Activated CD4-positive, alpha-beta T cell treated with anti-CD3 and anti-CD28 coated beads, Interleukin-2, amount 10 ng/mL, durations not matched to agents 24 days and 14 days (primary cell): Measurements from ENCODE around the gene STIL. TPM values are rescaled to one million over a fixed set of nuclear protein-coding genes. Genes with fewer than 3 reads are reported as not detected.
A peak's percentile ranks its signal among the peaks of the same experiment; 100 is the strongest.
"Not testable (repeated sequence)": the region's sequence is repeated elsewhere in the genome, so short reads cannot be mapped to it uniquely, and the experiment has no call there.

ENCODE experiments used
- DNase-seq: peaks from one replicate; pipeline ENCODE4 v3.0.0; 2022
- H3K27ac Mint-ChIP-seq: one replicate; pipeline ENCODE4 v1.8.0; 2022; ENCODE audit warnings: mild to moderate bottlenecking, mixed read lengths
- H3K27me3 Mint-ChIP-seq: one replicate; pipeline ENCODE4 v1.8.0; 2022; ENCODE audit warnings: mixed read lengths
- H3K36me3 Mint-ChIP-seq: one replicate; pipeline ENCODE4 v1.8.0; 2022; ENCODE audit warnings: low read depth, mild to moderate bottlenecking, mixed read lengths
- H3K4me1 Mint-ChIP-seq: one replicate; pipeline ENCODE4 v1.8.0; 2021; ENCODE audit warnings: mixed read lengths
- H3K4me3 Mint-ChIP-seq: one replicate; pipeline ENCODE4 v1.8.0; 2022; ENCODE audit warnings: mild to moderate bottlenecking, moderate library complexity, mixed read lengths
- H3K9me3 Mint-ChIP-seq: one replicate; pipeline ENCODE4 v1.8.0; 2021; ENCODE audit warnings: mixed read lengths
- intact Hi-C: fragments of 100-400 bp; cut with micrococcal nuclease; formaldehyde crosslinking; loops from one replicate; pipeline ENCODE4 v1.15.1; 2023
- total RNA-seq: library from RNA; stranded (reverse); gene quantifications from 2 replicates; pipeline ENCODE4 v1.2.3, GENCODE V29; 2022

STIL gene
- 25.1 and 28.0 TPM in 2 replicates for total RNA-seq

GRCh38 chr1:47313915-47314664 is at the start of gene STIL:
TSS of gene STIL (minus strand) at chr1:47314147. CDS start at chr1:47310319, 3,828 bp downstream.
- peak within 1 kb of the TSS; percentile 91 for H3K4me3 Mint-ChIP-seq
- peaks cover 21% of the 10 kb centered on the region for H3K4me1 Mint-ChIP-seq
- intact Hi-C loops, result loop anchor here (1.0 to 5.0 kb wide), 4 partner anchors 20 to 597 kb away; partner anchors contain the start of gene EFCAB14

GRCh38 chr1:47362828-47363227 is 48.9 kb upstream of the STIL start:
- H3K4me3 Mint-ChIP-seq, result no peak overlapping the region
- no peaks in the 10 kb centered on the region for H3K9me3 Mint-ChIP-seq
- peaks cover 3% of the 10 kb centered on the region for H3K4me1 Mint-ChIP-seq
- H3K36me3 Mint-ChIP-seq, result no peaks in the 10 kb centered on the region
- intact Hi-C loops, result no loop called here
- no peak for DNase-seq
- H3K27me3 Mint-ChIP-seq, result no peaks in the 10 kb centered on the region
- no peak overlapping the region for H3K27ac Mint-ChIP-seq

More at GRCh38 chr1:47313915-47314664, at the start of gene STIL:
- no peaks in the 10 kb centered on the region for H3K9me3 Mint-ChIP-seq
- H3K36me3 Mint-ChIP-seq, result peaks cover 12% of the 10 kb centered on the region
- no peaks in the 10 kb centered on the region for H3K27me3 Mint-ChIP-seq
- peak; percentile 99 for DNase-seq
- peak within 1 kb of the TSS; percentile 86 for H3K27ac Mint-ChIP-seq

DNA sequence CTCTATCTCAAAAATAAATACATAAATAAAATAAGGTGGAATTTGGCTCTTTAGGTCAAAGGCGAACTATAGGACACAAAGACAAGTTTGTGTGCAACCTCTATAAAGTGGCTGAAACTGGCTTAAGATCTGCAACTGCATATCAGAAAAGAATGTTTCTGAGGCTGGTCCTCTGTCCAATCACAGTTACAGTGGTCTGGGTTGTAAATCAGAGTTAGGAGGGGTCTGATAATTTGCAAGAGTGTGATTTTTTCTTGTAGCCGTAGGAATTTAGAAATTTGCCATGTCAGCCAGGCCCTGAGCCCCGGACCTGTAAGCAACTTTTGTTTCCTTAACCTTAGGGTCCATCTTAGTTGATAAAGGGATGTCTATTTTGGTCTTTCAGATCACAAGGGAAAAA is 47.4 kb upstream of the STIL start:
- no peaks in the 10 kb centered on the region for H3K36me3 Mint-ChIP-seq
- no peak overlapping the region for H3K4me3 Mint-ChIP-seq
- no peaks in the 10 kb centered on the region for H3K27me3 Mint-ChIP-seq
- no peak overlapping the region for H3K27ac Mint-ChIP-seq
- H3K9me3 Mint-ChIP-seq, result no peaks in the 10 kb centered on the region
- intact Hi-C loops, result no loop called here
- no peak for DNase-seq
- peaks cover 3% of the 10 kb centered on the region for H3K4me1 Mint-ChIP-seq

DNA sequence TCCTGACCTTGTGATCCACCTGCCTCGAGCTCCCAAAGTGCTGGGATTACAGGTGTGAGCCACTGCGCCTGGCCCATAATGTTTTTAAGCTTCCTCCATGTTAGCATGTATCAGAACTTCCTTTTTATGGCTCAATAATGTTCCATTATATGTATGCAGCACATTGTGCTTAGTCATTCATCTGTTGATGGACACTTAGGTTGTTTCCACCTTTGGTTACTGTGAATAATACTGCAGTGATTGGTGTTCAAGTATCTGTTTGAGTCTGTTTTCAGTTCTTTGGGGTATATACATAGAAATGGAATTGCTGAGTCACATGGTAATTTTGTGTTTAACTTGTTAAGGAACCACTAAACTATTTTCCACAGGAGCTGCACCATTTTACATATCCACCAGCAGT is 37.4 kb upstream of the STIL start:
- intact Hi-C loops, result loop anchor here (1.0 to 2.0 kb wide), 3 partner anchors 17 to 63 kb away; partner anchors contain the start of gene STIL
- no peak for DNase-seq
- peak overlapping the region; percentile 88 for H3K27ac Mint-ChIP-seq
- H3K4me3 Mint-ChIP-seq, result peak overlapping the region; percentile 3
- H3K27me3 Mint-ChIP-seq, result no peaks in the 10 kb centered on the region
- H3K36me3 Mint-ChIP-seq, result peaks cover 24% of the 10 kb centered on the region
- H3K4me1 Mint-ChIP-seq, result peaks cover 14% of the 10 kb centered on the region
- peaks cover 3% of the 10 kb centered on the region for H3K9me3 Mint-ChIP-seq

DNA sequence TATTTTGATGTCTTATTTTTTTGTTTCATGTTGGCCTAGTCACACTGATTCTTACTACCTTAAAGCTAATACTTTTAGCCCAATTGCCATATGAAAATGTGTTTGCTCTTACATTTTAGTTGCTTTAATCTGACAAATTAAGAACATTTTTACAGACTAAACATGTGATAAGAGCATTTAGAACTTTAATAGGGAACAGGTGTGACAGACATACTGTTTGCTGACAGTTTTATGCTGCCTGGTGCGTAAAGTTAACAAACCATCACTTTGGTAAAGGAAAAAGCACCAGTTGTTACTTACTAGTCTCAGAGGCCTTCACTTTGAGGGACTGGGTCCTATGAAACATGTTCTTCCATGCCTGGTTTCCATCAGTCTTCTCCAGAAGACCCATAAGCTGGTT is 34.3 kb upstream of the STIL start:
- H3K9me3 Mint-ChIP-seq, result peaks cover 3% of the 10 kb centered on the region
- DNase-seq, result no peak
- peaks cover 30% of the 10 kb centered on the region for H3K36me3 Mint-ChIP-seq
- no peak overlapping the region for H3K27ac Mint-ChIP-seq
- H3K27me3 Mint-ChIP-seq, result no peaks in the 10 kb centered on the region
- no peak overlapping the region for H3K4me3 Mint-ChIP-seq
- intact Hi-C loops, result no loop called here
- H3K4me1 Mint-ChIP-seq, result peaks cover 12% of the 10 kb centered on the region

DNA sequence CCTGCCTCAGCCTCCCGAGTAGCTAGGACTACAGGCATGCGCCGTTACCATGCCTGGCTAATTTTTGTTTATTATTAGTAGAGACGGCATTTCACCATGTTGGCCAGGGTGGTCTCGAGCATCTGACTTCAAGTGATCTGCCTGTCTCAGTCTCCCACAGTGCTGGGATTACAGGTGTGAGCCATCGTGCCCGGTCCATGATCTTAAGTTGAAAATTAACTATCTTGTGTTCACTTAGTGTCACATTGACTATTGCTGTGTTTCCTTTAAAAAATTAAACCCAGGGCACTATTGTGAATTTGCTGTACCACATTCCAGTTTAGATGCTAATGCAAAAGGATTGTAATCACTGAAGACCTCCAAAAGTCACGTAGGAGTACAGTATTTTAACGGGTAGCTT is 33.8 kb upstream of the STIL start:
- H3K4me3 Mint-ChIP-seq, result no peak overlapping the region
- intact Hi-C loops, result no loop called here
- peaks cover 12% of the 10 kb centered on the region for H3K4me1 Mint-ChIP-seq
- H3K9me3 Mint-ChIP-seq, result peaks cover 3% of the 10 kb centered on the region
- H3K36me3 Mint-ChIP-seq, result peaks cover 30% of the 10 kb centered on the region
- H3K27ac Mint-ChIP-seq, result no peak overlapping the region
- H3K27me3 Mint-ChIP-seq, result no peaks in the 10 kb centered on the region
- DNase-seq, result no peak

- H3K4me3 Mint-ChIP-seq, intact Hi-C loops, H3K27me3 Mint-ChIP-seq, H3K9me3 Mint-ChIP-seq, DNase-seq: not testable (repeated sequence)
- Mint-ChIP-seq H3K36me3 (peaks cover 30% of the 10 kb centered on the region), H3K27ac (peak overlapping the region; percentile 78), H3K4me1 (peaks cover 12% of the 10 kb centered on the region)
Observed at GRCh38 chr1:47346979-47347378, 33.0 kb upstream of the STIL start.

- Mint-ChIP-seq H3K27ac (no peak overlapping the region), H3K9me3 (no peaks in the 10 kb centered on the region), H3K36me3 (peaks cover 14% of the 10 kb centered on the region), H3K4me1 (peaks cover 16% of the 10 kb centered on the region), H3K27me3 (no peaks in the 10 kb centered on the region), H3K4me3 (no peak overlapping the region)
- intact Hi-C loops, result no loop called here
- no peak for DNase-seq
Observed at GRCh38 chr1:47340227-47340626, 26.3 kb upstream of the STIL start.

DNA sequence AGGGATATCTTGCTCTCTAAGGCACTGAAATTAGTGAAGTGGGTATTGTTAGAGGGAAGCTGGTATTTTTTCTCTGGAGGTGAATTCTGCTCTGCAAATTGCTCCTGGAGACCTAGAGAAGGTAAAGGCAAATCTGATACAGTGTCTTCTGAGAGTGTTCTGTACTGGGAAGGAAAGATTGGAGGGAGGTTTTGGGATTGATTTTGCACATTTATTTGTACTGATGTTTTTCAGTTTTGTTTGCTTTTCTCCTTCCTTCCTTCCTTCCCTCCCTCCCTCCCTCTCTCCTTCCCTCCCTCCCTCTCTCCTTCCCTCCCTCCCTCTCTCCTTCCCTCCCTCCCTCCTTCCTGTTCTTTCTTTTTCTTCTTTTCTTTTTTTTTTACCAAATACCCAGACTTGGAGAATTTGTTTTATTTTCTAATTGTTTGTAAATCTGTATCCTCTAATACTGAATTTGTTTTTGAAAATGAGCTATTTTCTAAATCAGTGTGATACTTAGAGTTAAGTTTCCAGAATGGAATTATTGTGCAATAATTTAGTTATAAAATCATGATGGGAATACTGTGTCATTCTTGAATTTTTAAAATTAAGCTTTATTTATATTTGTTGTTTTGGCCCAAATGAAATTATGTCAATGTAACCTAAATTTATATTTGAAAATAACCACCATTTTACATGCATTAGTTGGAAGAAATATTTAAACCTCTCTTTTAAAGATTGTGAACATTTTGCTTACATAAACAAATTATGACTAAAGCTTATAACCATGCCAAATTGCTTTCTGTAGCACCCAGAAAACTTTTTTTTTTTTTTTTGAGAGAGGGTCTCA is 24.5 kb upstream of the STIL start:
- H3K4me1 Mint-ChIP-seq, result peaks cover 21% of the 10 kb centered on the region
- no peak overlapping the region for H3K27ac Mint-ChIP-seq
- intact Hi-C loops, result no loop called here
- no peaks in the 10 kb centered on the region for H3K27me3 Mint-ChIP-seq
- H3K36me3 Mint-ChIP-seq, result peaks cover 11% of the 10 kb centered on the region
- H3K4me3 Mint-ChIP-seq, result no peak overlapping the region
- H3K9me3 Mint-ChIP-seq, result no peaks in the 10 kb centered on the region
- no peak for DNase-seq

DNA sequence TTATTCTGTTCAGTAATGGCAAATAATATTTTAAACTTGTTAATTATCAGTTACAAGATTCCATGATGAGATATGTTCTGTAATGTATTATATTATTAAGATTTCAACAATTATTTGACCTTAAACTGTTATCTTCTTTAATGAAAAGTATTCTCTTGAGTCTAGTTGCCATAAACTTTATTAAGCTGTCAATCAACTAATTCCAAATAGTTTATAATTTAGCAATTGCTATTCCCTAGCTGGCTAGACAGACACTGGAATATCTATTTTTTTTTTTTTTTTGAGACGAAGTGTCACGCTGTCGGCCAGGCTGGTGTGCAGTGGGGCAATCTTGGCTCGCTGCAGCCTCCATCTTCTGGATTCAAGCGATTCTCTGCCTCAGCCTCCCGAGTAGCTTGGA is 23.4 kb upstream of the STIL start:
- no peaks in the 10 kb centered on the region for H3K9me3 Mint-ChIP-seq
- DNase-seq, result no peak
- H3K4me3 Mint-ChIP-seq, result no peak overlapping the region
- intact Hi-C loops, result no loop called here
- no peak overlapping the region for H3K27ac Mint-ChIP-seq
- H3K36me3 Mint-ChIP-seq, result peaks cover 9% of the 10 kb centered on the region
- peaks cover 21% of the 10 kb centered on the region for H3K4me1 Mint-ChIP-seq
- H3K27me3 Mint-ChIP-seq, result no peaks in the 10 kb centered on the region

GRCh38 chr1:47334765-47335435 is 21.0 kb upstream of the STIL start:
- DNase-seq, result no peak
- H3K27me3 Mint-ChIP-seq, result no peaks in the 10 kb centered on the region
- H3K4me3 Mint-ChIP-seq, result no peak overlapping the region
- peak overlapping the region; percentile 96 for H3K27ac Mint-ChIP-seq
- intact Hi-C loops, result loop anchor here (1.0 to 2.0 kb wide), 3 partner anchors 16 to 46 kb away; partner anchors contain the start of gene STIL
- H3K36me3 Mint-ChIP-seq, result peaks cover 3% of the 10 kb centered on the region
- H3K4me1 Mint-ChIP-seq, result peaks cover 12% of the 10 kb centered on the region
- no peaks in the 10 kb centered on the region for H3K9me3 Mint-ChIP-seq

- Mint-ChIP-seq H3K27me3 (no peaks in the 10 kb centered on the region), H3K27ac (peak overlapping the region; percentile 96), H3K4me1 (peaks cover 10% of the 10 kb centered on the region), H3K4me3 (no peak overlapping the region), H3K36me3 (peaks cover 3% of the 10 kb centered on the region), H3K9me3 (no peaks in the 10 kb centered on the region)
- intact Hi-C loops, result loop anchor here (1.0 to 2.0 kb wide), 4 partner anchors 17 to 103 kb away; partner anchors contain the start of gene STIL
- DNase-seq, result peak; percentile 94
Observed at GRCh38 chr1:47333922-47334764, 20.2 kb upstream of the STIL start.

DNA sequence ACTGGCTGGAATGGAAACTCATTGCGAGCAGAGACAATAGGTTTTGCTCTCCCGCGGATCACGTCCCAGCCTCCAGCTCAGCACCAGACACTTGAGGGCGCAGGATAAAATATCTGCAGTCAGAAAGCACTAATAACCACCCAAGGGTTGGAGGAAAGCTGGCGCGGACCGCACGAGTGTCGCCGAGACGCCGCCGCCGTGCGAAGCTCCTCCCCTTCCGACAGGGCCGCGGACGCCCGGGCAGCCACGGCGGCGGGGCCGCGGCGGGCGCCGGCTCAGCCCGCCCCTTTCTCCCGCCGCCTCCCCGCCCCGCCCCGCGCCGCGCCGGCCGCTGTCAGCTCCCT is 19.6 kb upstream of the STIL start, which contains the start of gene CMPK1:
CMPK1 (plus strand) TSS at position 213 of the 344 bp plus-strand sequence. CDS start 156 bp downstream, outside the sequence.
- Mint-ChIP-seq H3K36me3 (peaks cover 3% of the 10 kb centered on the region), H3K4me3 (no peak within 1 kb of the TSS), H3K27ac (peak within 1 kb of the TSS; percentile 96), H3K9me3 (no peaks in the 10 kb centered on the region), H3K27me3 (no peaks in the 10 kb centered on the region), H3K4me1 (peaks cover 10% of the 10 kb centered on the region)
- intact Hi-C loops, result loop anchor here (2.0 kb wide), 1 partner anchor 103 kb away; no protein-coding TSS in a partner anchor
- DNase-seq, result peak; percentile 94
